NCI-H524 treated with DMSO at 0.1 percent for 48 hours (cell line): ENCODE results near the gene WDR48.

ENCODE experiments used
- DNase-seq: peaks from one replicate; lab custom pipeline; 2025; lab: John Stamatoyannopoulos, UW

WDR48 gene

GRCh38 chr3:39140341-39140971 is 88.6 kb downstream of the WDR48 start:
- DNase-seq, result no peak

DNA sequence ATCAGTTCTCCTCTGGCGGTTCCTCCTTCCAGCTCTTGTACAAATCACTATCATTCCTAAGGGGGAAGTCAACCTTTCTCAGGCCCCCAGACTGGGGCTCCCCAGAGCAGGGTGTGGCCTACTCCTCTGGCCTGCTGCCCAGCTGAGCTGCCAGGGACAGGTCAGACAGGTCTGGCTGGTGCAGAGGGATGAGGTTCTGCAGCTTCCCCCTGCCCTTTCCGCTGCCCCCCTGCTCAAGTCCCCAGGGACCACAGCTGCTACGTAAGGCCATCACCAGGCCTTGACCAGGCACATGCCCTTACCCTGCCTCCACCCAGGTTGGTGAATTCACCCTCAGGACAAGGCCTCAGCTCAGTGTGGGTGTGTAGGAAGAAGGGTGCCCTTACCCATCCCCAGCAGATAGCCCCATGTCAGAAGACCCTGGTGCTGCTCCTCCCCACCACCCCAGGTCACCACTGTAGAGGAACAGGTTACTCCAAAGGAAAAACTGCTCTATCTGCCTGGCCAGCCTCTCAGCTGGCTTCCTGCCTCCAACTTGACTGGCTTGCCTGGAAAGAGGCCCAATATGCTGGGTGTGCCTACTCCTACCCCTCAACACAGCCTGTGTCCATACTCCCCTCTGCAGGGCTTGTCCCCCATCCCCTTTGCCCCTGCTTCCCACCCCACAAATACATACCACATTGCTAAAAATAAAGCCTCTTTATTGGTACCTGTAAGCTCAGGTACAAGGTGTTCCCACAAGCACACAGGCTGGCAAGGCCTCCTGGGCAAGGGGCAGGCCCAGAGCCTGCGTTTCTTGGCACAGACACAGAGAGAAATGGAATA is 89.6 kb downstream of the WDR48 start:
- no peak for DNase-seq

GRCh38 chr3:39142067-39142466 is 90.3 kb downstream of the WDR48 start:
- DNase-seq, result no peak

DNA sequence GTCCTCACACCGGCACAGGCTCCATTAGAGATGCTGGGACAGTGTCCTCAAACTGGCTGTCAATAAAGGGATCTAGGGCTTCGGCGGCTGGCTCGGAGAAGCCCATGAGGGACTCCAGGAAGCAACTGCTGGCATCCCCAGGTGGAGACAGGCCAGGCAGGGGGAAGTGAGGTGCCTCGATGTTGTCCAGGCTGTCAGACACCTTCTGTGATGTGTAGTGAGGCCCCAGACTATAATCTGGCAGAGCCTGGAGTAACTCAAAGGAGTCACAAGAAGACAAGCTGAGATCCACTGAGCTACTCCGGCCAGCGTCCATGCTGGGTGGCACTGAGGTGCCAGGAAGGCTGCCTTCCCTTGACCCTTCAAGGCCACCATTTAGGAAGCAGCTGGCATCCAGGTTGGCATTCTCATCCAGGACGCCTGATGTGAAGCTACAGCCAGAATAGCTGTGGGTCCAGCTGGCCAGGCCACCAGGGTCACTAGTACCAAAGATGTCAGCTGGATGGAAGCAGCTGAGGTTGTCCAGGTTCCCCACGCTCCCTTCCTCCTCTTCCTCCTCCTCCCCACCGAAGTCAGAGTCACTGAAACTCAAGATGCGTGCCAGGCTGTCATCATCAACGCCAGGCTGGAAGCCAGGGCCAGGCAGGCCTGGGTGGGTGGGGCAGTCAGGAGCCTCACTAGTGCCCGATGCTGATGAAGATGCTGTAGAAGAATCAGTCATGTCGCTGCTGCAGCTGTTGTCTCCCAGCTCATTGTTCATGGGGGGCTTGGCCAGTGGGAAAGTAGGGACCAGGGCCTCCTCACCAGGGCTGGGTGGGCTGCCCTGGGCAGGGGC is 91.5 kb downstream of the WDR48 start:
- no peak for DNase-seq

DNA sequence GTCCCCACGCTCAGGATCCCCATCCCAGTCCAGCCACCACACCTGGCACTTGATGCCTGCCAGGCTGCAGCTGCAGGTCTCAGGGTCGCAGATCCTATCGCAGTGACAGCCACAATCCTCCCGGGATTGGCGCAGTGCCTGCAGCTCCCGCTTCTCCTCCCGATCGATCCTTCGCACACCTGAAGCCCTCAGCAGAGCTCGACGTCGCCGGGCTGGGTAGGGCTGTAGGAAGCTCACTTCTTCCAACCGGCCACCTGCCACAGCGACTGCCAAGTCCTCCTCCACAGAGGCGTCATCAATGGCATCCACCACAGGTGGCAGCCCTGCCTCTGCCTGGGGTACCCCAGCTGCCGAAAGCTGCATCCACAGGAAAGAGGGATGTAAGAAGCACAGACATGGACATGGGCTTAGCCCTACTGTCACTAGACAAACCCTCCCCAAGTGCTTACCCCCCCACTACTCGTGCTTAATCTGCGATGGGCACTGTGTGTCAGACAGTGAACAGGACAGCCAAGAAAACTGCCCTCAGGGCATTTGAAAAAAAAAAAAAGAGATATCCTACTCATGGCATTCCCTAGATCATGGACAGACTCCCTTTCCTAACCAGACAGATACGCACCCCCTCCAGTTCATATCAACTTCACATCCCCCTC is 92.4 kb downstream of the WDR48 start:
- DNase-seq, result no peak

GRCh38 chr3:39144748-39145380 is 93.0 kb downstream of the WDR48 start:
- no peak for DNase-seq

- DNase-seq, result no peak
Measured at GRCh38 chr3:39146083-39146501, 94.3 kb downstream of the WDR48 start.
